Caco-2 (cell line): ENCODE data around the gene PMEPA1. TPM values are rescaled to one million over a fixed set of nuclear protein-coding genes. Genes with fewer than 3 reads are reported as not detected.

ENCODE experiments used
- BruUV-seq: library from RNA; stranded (reverse); fragments of 400-500 nt; replicated peaks from 2 replicates; lab custom pipeline; 2021; lab: Mats Ljungman, UMichigan
- CTCF ChIA-PET: fragments of 300-600 bp; sonication (Branson Sonifier 250); formaldehyde crosslinking; loops from one replicate; lab custom pipeline; 2022; ENCODE audit warnings: antibody characterized with exemption; lab: Charles Lee
- POLR2A ChIA-PET: fragments of 300-600 bp; sonication (Branson Sonifier 250); formaldehyde crosslinking; loops from one replicate; lab custom pipeline; 2022; ENCODE audit warnings: antibody characterized with exemption; lab: Charles Lee
- DNase-seq, 2 experiments: peaks; one replicate each; pipeline versions ENCODE4 v3.0.0 to v3.0.0-alpha.2; 2020 to 2022
- H3K27me3 ChIP-seq: replicated peaks from 2 replicates; pipeline ENCODE4 v1.6.0; 2011; ENCODE audit warnings: low read length; ENCODE audit not compliant: control insufficient read depth, insufficient read depth
- H3K36me3 ChIP-seq: 2 replicates; pipeline ENCODE4 v1.5.1; 2011; ENCODE audit warnings: low read length; ENCODE audit not compliant: control insufficient read depth, insufficient read depth
- H3K4me1 ChIP-seq: fragments of 250-450 bp; sonication (Bioruptor Pico); 2 replicates; pipeline ENCODE4 v1.5.1; 2020; ENCODE audit warnings: mild to moderate bottlenecking
- H3K4me3 ChIP-seq: 2 replicates; pipeline ENCODE4 v1.5.1; 2011; ENCODE audit warnings: low read depth, mild to moderate bottlenecking, control low read depth, low read length
- H3K9me3 ChIP-seq: fragments of 250-450 bp; sonication (Bioruptor Pico); 2 replicates; pipeline ENCODE4 v1.5.1; 2020; ENCODE audit warnings: mild to moderate bottlenecking, moderate library complexity
- H3K27ac Mint-ChIP-seq: one replicate; pipeline ENCODE4 v1.8.0; 2022; ENCODE audit warnings: mixed read lengths; ENCODE audit not compliant: unreplicated experiment
- H3K27me3 Mint-ChIP-seq: one replicate; pipeline ENCODE4 v1.8.0; 2022; ENCODE audit warnings: mixed read lengths; ENCODE audit not compliant: insufficient read depth, unreplicated experiment
- H3K36me3 Mint-ChIP-seq: one replicate; pipeline ENCODE4 v1.8.0; 2022; ENCODE audit warnings: mild to moderate bottlenecking, mixed read lengths; ENCODE audit not compliant: insufficient read depth, unreplicated experiment
- H3K4me1 Mint-ChIP-seq: one replicate; pipeline ENCODE4 v1.8.0; 2022; ENCODE audit warnings: low read depth, mixed read lengths; ENCODE audit not compliant: unreplicated experiment
- H3K4me3 Mint-ChIP-seq: one replicate; pipeline ENCODE4 v1.8.0; 2022; ENCODE audit warnings: mild to moderate bottlenecking, moderate library complexity, mixed read lengths; ENCODE audit not compliant: unreplicated experiment
- H3K9me3 Mint-ChIP-seq: one replicate; pipeline ENCODE4 v1.8.0; 2022; ENCODE audit warnings: mixed read lengths; ENCODE audit not compliant: unreplicated experiment
- CTCF ChIP-seq, 2 experiments: fragments of 200-600 bp in 1 of 2; IDR thresholded peaks; 1 replicate in 1 of 2; 2 replicates in 1 of 2; pipeline versions ENCODE4 v1.5.1 to v1.8.0; 2011 to 2022; ENCODE audit warnings: antibody characterized with exemption in 1 of 2, control low read depth in 1 of 2, inconsistent platforms in 1 of 2, low read depth in 1 of 2, low read length in 1 of 2, mild to moderate bottlenecking in 1 of 2, moderate library complexity in 1 of 2; ENCODE audit not compliant: insufficient read depth in 1 of 2, severe bottlenecking in 1 of 2, unreplicated experiment in 1 of 2
- intact Hi-C: fragments of 100-400 bp; cut with micrococcal nuclease; formaldehyde crosslinking; loops from one replicate; pipeline ENCODE4 v1.10.0; 2022; ENCODE audit not compliant: unreplicated experiment
- total RNA-seq: library from RNA; stranded (reverse); gene quantifications from 2 replicates; pipeline ENCODE4 v1.2.3, GENCODE V29; 2022

PMEPA1 gene
- total RNA-seq, 1 experiment from 2014 or later = 3.3 TPM

- no peak overlapping the region for H3K4me3 Mint-ChIP-seq
- no peak for TF ChIP-seq CTCF (IDR thresholded peaks at IDR 0.05; ENCODE audit: insufficient read depth in 1 of 2, low read depth in 1 of 2, low read length in 1 of 2, severe bottlenecking in 1 of 2, unreplicated experiment in 1 of 2)
- no peaks in the 10 kb centered on the region for H3K36me3 Mint-ChIP-seq
- ChIA-PET CTCF (no interaction called here), POLR2A (no interaction called here)
- BruUV-seq = no TSS peak
- H3K9me3 Mint-ChIP-seq = no peaks in the 10 kb centered on the region
- Histone ChIP-seq H3K4me1 (no peaks in the 10 kb centered on the region), H3K27me3 (no peaks in the 10 kb centered on the region), H3K9me3 (no peaks in the 10 kb centered on the region), H3K36me3 (no peaks in the 10 kb centered on the region), H3K4me3 (no peak overlapping the region)
- H3K4me1 Mint-ChIP-seq = no peaks in the 10 kb centered on the region
- H3K27me3 Mint-ChIP-seq = no peaks in the 10 kb centered on the region
- DNase-seq = no peak
- H3K27ac Mint-ChIP-seq = no peak overlapping the region
- intact Hi-C loops = no loop called here
These were observed 36.8 kb downstream of the PMEPA1 start for GRCh38 chr20:57672953-57673575.

GRCh38 chr20:57672164-57672563 lies 37.7 kb downstream of the PMEPA1 start:
- TF ChIP-seq CTCF (IDR thresholded peaks at IDR 0.05; ENCODE audit: insufficient read depth in 1 of 2, low read depth in 1 of 2, low read length in 1 of 2, severe bottlenecking in 1 of 2, unreplicated experiment in 1 of 2) = no peak
- no peaks in the 10 kb centered on the region for H3K4me1 Mint-ChIP-seq
- intact Hi-C loops = no loop called here
- ChIA-PET POLR2A (no interaction called here), CTCF (interaction anchor here (1.2 kb wide), 1 partner anchor 18 kb away, joined by 3 read pairs; no protein-coding TSS in a partner anchor)
- no peak overlapping the region for H3K4me3 Mint-ChIP-seq
- no TSS peak for BruUV-seq
- no peaks in the 10 kb centered on the region for H3K9me3 Mint-ChIP-seq
- no peaks in the 10 kb centered on the region for H3K36me3 Mint-ChIP-seq
- no peaks in the 10 kb centered on the region for H3K36me3 ChIP-seq
- H3K4me1 ChIP-seq = no peaks in the 10 kb centered on the region
- H3K4me3 ChIP-seq = no peak overlapping the region
- no peak for DNase-seq
- H3K27me3 Mint-ChIP-seq = no peaks in the 10 kb centered on the region
- no peaks in the 10 kb centered on the region for H3K27me3 ChIP-seq
- H3K27ac Mint-ChIP-seq = no peak overlapping the region
- H3K9me3 ChIP-seq = no peaks in the 10 kb centered on the region

GRCh38 chr20:57671662-57672061 lies 38.2 kb downstream of the PMEPA1 start:
- Mint-ChIP-seq H3K4me3 (no peak overlapping the region), H3K9me3 (no peaks in the 10 kb centered on the region), H3K27me3 (no peaks in the 10 kb centered on the region), H3K27ac (no peak overlapping the region), H3K36me3 (no peaks in the 10 kb centered on the region), H3K4me1 (no peaks in the 10 kb centered on the region)
- H3K4me1 ChIP-seq = no peaks in the 10 kb centered on the region
- no peak overlapping the region for H3K4me3 ChIP-seq
- POLR2A ChIA-PET = no interaction called here
- no peaks in the 10 kb centered on the region for H3K9me3 ChIP-seq
- peak; percentile 23 to 44 for TF ChIP-seq CTCF (IDR thresholded peaks at IDR 0.05; ENCODE audit: insufficient read depth in 1 of 2, low read depth in 1 of 2, low read length in 1 of 2, severe bottlenecking in 1 of 2, unreplicated experiment in 1 of 2)
- no TSS peak for BruUV-seq
- peak in 1 of 2 experiments; percentile 69 for DNase-seq
- no peaks in the 10 kb centered on the region for H3K36me3 ChIP-seq
- intact Hi-C loops = no loop called here
- no peaks in the 10 kb centered on the region for H3K27me3 ChIP-seq
- CTCF ChIA-PET = interaction anchor here (1.2 kb wide), 1 partner anchor 18 kb away, joined by 3 read pairs; no protein-coding TSS in a partner anchor
